ENCODE results near the gene RTKN. TPM values are rescaled to one million over a fixed set of nuclear protein-coding genes. Genes with fewer than 3 reads are reported as not detected.

Gene RTKN
- total and polyA plus RNA-seq, 2 of the 13 experiments (the other 11 are each of a cell fraction or from before 2014, with no cell fraction given), result 159 to 166 TPM

- TF ChIP-seq, protein P1, sequence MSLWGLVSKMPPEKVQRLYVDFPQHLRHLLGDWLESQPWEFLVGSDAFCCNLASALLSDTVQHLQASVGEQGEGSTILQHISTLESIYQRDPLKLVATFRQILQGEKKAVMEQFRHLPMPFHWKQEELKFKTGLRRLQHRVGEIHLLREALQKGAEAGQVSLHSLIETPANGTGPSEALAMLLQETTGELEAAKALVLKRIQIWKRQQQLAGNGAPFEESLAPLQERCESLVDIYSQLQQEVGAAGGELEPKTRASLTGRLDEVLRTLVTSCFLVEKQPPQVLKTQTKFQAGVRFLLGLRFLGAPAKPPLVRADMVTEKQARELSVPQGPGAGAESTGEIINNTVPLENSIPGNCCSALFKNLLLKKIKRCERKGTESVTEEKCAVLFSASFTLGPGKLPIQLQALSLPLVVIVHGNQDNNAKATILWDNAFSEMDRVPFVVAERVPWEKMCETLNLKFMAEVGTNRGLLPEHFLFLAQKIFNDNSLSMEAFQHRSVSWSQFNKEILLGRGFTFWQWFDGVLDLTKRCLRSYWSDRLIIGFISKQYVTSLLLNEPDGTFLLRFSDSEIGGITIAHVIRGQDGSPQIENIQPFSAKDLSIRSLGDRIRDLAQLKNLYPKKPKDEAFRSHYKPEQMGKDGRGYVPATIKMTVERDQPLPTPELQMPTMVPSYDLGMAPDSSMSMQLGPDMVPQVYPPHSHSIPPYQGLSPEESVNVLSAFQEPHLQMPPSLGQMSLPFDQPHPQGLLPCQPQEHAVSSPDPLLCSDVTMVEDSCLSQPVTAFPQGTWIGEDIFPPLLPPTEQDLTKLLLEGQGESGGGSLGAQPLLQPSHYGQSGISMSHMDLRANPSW (CRISPR knock-in tag; IDR thresholded peaks at IDR 0.05; ENCODE audit: borderline replicate concordance), result peak; percentile 97
- TF ChIP-seq ZSCAN25 (CRISPR knock-in tag; IDR thresholded peaks at IDR 0.05) (peak; percentile 73; the same call in 1 of the 2 replicates), NBN (conservative IDR thresholded peaks at IDR 0.05) (no peak), SIX1 (CRISPR knock-in tag; IDR thresholded peaks at IDR 0.05; ENCODE audit: borderline replicate concordance) (peak; percentile 92), MED1 (CRISPR knock-in tag; IDR thresholded peaks at IDR 0.05) (peak; percentile 75), ZNF619 (CRISPR knock-in tag; IDR thresholded peaks at IDR 0.05) (no peak; the same call in 1 of the 2 replicates), SIX4 (CRISPR knock-in tag; IDR thresholded peaks at IDR 0.05) (peak; percentile 91), ZNF543 (CRISPR knock-in tag; IDR thresholded peaks at IDR 0.05) (0 out of 2 replicates have a peak, but pooled peaks have one; percentile 85), HCFC1 (IDR thresholded peaks at IDR 0.05; ENCODE audit: low read depth, low read length) (peak; percentile 89), PHF21A (CRISPR knock-in tag; IDR thresholded peaks at IDR 0.05) (peak; percentile 95), MXD3 (CRISPR knock-in tag; IDR thresholded peaks at IDR 0.05) (peak; percentile 89), ZNF30 (CRISPR knock-in tag; IDR thresholded peaks at IDR 0.05) (peak; percentile 11; the same call in 1 of the 2 replicates), KDM1A (CRISPR knock-in tag; IDR thresholded peaks at IDR 0.05) (no peak), TBP (CRISPR knock-in tag; IDR thresholded peaks at IDR 0.05) (no peak), ESRRA (CRISPR knock-in tag; IDR thresholded peaks at IDR 0.05; ENCODE audit: low read depth) (peak; percentile 78), KLF9 (CRISPR knock-in tag; IDR thresholded peaks at IDR 0.05; ENCODE audit: low read depth) (no peak), HMG20B (CRISPR knock-in tag; conservative IDR thresholded peaks at IDR 0.05) (no peak; the same call in none of the 2 replicates), ZNF44 (CRISPR knock-in tag; IDR thresholded peaks at IDR 0.05) (no peak; the same call in 1 of the 2 replicates)
- TF ChIP-seq, protein P2, sequence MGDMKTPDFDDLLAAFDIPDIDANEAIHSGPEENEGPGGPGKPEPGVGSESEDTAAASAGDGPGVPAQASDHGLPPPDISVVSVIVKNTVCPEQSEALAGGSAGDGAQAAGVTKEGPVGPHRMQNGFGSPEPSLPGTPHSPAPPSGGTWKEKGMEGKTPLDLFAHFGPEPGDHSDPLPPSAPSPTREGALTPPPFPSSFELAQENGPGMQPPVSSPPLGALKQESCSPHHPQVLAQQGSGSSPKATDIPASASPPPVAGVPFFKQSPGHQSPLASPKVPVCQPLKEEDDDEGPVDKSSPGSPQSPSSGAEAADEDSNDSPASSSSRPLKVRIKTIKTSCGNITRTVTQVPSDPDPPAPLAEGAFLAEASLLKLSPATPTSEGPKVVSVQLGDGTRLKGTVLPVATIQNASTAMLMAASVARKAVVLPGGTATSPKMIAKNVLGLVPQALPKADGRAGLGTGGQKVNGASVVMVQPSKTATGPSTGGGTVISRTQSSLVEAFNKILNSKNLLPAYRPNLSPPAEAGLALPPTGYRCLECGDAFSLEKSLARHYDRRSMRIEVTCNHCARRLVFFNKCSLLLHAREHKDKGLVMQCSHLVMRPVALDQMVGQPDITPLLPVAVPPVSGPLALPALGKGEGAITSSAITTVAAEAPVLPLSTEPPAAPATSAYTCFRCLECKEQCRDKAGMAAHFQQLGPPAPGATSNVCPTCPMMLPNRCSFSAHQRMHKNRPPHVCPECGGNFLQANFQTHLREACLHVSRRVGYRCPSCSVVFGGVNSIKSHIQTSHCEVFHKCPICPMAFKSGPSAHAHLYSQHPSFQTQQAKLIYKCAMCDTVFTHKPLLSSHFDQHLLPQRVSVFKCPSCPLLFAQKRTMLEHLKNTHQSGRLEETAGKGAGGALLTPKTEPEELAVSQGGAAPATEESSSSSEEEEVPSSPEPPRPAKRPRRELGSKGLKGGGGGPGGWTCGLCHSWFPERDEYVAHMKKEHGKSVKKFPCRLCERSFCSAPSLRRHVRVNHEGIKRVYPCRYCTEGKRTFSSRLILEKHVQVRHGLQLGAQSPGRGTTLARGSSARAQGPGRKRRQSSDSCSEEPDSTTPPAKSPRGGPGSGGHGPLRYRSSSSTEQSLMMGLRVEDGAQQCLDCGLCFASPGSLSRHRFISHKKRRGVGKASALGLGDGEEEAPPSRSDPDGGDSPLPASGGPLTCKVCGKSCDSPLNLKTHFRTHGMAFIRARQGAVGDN (CRISPR knock-in tag; IDR thresholded peaks at IDR 0.05), result peak; percentile 78
- TF ChIP-seq, protein P3, sequence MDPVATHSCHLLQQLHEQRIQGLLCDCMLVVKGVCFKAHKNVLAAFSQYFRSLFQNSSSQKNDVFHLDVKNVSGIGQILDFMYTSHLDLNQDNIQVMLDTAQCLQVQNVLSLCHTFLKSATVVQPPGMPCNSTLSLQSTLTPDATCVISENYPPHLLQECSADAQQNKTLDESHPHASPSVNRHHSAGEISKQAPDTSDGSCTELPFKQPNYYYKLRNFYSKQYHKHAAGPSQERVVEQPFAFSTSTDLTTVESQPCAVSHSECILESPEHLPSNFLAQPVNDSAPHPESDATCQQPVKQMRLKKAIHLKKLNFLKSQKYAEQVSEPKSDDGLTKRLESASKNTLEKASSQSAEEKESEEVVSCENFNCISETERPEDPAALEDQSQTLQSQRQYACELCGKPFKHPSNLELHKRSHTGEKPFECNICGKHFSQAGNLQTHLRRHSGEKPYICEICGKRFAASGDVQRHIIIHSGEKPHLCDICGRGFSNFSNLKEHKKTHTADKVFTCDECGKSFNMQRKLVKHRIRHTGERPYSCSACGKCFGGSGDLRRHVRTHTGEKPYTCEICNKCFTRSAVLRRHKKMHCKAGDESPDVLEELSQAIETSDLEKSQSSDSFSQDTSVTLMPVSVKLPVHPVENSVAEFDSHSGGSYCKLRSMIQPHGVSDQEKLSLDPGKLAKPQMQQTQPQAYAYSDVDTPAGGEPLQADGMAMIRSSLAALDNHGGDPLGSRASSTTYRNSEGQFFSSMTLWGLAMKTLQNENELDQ (CRISPR knock-in tag; IDR thresholded peaks at IDR 0.05; ENCODE audit: borderline replicate concordance), result no peak; the same call in 1 of the 2 replicates
These were observed 41.3 kb upstream of the RTKN start, which contains the start of the genes CCDC142 and TTC31 (continued) for GRCh38 chr2:74482801-74483674.
